CD4-positive, alpha-beta T cell treated with Interleukin-17A for 4 hours (primary cell): ENCODE results near the gene CPHXL2.

Experiments used
- DNase-seq: peaks from one replicate; pipeline ENCODE4 v3.0.0-alpha.2; 2020; ENCODE audit warnings: mixed read lengths

CPHXL2 gene

GRCh38 chr16:75635036-75635435, 41.8 kb downstream of the CPHXL2 start:
- no peak for DNase-seq

DNA sequence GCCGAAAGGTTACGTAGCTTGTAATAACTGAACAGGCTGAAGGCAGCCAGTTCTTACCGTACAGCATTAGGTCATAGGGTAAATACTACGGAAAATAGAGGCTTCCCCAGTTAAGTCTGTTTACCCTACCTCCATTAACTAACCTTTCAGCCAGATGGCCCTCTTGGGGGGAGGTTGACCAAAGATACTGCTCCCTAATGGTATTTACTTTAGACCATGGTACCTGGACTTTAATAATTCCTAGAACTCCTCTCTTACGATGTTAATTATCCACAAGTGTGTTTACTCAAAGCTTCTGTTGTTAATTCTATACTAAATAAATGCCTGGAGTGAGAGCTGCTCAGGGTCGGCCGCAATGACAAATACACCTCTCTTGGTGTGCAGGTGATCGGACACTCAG, 44.0 kb downstream of the CPHXL2 start:
- no peak for DNase-seq

DNA sequence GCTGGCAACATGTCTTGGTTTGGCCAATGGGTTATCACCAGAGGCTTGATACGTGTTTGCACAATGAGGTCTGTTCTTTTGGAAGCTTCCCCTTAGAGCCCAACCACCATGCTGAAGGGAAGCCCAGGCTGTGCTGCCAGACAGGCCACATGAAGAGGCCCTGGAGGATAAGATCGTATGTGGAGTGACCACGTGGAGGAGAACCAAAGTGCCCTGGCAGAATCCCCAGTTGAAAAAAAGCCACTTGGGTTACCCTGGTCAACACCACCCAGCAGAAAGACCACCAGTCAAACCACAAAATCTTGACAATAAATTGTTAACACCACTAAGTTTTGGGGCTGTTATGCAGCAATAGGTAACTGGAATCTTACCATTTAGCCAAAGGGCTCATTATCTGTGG, 46.8 kb downstream of the CPHXL2 start:
- DNase-seq: no peak

GRCh38 chr16:75629132-75629531, 47.7 kb downstream of the CPHXL2 start:
- DNase-seq: no peak

DNA sequence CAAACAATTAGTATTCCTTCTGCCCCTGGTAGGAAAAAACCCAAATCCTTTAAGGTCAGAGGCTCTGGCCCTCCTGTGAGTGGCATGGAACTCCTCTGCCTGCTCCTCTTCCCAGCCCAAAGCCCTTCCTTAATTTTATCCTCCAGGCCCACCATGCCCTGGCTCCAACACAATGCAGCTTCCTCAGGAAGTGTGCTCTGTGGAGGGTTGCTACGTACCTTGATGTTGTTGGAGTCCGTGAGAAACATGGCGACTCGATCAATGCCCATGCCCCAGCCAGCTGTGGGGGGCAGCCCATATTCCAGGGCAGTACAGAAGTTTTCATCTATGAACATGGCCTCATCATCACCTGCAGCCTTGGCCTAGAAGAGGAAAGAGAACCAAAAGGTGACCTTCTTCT, 48.5 kb downstream of the CPHXL2 start:
- DNase-seq: no peak

- no peak for DNase-seq
Measured at GRCh38 chr16:75627851-75628250, 49.0 kb downstream of the CPHXL2 start.

- no peak for DNase-seq
Measured at GRCh38 chr16:75626806-75627205, 50.0 kb downstream of the CPHXL2 start.

- DNase-seq: no peak
Measured at GRCh38 chr16:75624921-75625334, 51.9 kb downstream of the CPHXL2 start.

- DNase-seq: peak; percentile 98
Measured at GRCh38 chr16:75622761-75623605, 53.8 kb downstream of the CPHXL2 start, which contains the start of gene ADAT1. TSS of gene ADAT1 (minus strand) at chr16:75623281. CDS start at chr16:75620799, 2,482 bp downstream.

- DNase-seq: no peak
Measured at GRCh38 chr16:75621170-75621477, 55.7 kb downstream of the CPHXL2 start.

DNA sequence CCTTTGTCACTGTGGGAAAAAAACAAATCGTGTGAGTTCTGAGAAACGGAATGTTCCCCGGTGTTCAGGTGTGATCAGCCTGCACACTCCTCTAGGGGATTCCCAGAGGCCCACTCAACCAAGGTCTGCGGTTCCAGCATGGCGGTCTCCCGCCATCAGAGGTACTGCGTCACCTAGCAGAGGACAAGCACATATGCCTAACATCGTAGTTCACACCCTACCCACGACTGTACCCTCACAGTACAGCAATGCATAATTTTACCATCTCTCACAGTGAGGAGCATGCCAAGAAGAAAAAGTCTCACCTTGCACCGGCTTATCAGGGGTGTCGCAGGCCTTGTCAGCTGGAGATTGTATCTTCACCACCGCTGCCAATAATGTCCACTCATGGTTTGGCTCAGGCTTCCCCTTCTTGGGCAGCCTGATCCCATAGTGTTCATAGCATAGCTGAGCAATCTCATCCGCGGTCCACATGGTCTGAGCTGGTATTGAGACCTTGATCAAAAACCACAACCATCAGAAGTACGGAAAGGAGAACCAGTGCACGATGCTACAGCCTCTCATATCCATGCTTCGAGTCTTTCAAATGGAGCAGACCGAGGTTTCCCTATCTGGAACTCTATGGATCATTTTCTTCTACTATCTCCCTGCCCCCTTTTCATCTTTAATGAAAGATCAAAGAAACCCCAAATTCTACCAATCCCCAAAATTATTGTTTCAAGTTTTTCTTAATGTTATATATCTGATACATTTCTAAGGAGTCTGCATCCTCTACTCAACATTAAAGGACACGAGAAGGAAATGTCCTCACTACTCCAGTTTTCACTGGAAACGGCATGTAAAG, 56.3 kb downstream of the CPHXL2 start:
- peak; percentile 26 for DNase-seq

GRCh38 chr16:75618780-75619179, 58.0 kb downstream of the CPHXL2 start:
- no peak for DNase-seq

DNA sequence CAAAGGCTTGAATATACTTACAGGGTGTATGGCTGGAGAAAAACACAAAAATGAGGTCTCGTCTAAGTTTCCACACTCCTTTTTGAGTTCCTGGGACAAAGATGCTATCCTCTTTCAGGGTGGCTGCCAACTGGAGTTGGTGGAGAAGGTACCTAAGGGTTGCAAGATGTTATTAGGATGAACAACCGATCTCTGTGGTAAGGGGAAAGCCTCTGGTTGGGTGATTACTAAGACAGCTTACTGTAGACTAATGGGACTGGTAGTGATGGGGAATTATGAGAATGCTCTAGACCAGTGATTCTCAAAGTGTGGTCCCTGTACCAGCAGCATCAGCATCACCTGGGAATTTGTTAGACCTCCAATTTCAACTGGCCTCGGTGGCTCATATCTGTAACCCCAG, 59.7 kb downstream of the CPHXL2 start:
- DNase-seq: no peak

GRCh38 chr16:75616521-75617010, 60.2 kb downstream of the CPHXL2 start:
- no peak for DNase-seq

GRCh38 chr16:75615619-75616018, 61.2 kb downstream of the CPHXL2 start:
- no peak for DNase-seq

DNA sequence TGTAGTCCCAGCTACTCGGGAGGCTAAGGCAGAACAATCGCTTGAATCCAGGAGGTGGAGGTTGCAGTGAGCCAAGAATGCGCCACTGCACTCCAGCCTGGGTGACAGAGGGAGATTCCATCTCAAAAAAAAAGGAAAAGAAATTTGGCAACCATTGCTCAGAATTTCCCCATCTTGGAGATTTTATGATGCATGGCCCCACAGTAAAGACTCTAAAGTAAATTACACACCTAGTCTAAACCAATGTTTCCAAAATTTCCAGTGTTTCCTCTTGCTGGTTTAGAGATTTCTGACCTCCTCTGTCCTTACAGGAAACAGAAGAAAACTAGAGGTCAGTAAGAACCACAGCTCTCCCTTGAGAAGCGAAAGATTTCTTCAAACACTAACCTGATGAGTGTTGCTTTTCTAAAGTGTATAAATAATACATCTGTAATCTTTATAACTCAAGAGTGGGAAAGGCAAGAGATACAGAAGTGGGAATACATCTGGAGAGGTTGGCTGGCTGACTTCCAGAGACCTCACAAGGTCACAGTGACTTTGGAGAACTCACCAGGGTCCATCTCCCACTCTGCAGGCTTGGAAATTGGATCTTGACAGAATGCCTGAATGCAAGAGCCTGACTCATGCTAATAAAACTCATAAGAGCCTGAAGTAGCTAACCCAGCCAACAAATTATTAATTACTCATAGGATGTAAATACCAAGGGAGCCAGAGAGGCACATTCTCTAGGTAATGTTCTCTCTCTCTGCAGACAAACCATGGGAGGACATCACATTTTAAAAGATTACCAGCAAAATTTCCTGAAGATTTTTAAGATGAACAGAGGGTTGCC, 62.5 kb downstream of the CPHXL2 start:
- no peak for DNase-seq
